ENCODE data around the gene FAM237B.

The FAM237B gene

DNA sequence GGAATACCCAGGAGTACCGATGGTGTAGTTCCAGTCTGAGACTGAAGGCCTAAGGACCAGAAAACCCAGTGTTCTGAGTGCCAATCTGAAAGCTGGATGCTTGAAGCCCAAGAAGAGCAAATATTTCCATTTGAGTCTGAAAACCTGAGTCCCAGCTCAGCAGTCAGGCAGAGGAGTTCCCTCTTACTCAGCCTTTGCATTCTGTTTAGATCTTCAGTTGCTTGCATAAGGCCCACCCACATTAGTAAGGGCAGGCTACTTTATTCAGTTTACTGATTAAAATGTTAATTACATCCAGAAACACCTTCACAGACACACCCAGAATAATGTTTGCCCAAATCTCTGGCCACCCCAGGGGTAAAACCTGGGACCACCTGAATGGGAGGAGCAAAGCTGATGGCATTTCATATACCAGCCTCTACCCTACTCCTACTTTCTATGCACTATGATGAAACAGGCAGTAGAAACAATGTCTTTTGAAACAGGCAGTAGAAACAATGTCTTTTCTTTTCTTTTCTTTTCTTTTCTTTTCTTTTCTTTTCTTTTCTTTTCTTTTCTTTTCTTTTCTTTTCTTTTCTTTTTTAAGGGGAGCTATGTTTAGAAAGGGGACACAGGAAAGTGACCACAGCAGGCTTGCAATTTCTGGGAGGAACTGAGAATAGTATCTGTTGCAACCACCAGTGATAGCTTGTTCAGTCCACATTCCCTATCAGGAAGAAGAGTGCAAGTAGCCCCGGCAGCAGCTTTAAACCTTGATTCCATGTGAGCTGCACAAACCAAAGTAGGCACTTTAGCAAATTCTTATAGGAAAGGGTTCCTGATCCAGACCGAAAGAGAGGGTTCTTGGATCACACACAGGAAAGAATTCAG, 30.6 kb downstream of the FAM237B start:
- DNase-seq, result no peak

GRCh38 chr7:90288154-90288553, 33.0 kb downstream of the FAM237B start:
- no peak for DNase-seq

DNA sequence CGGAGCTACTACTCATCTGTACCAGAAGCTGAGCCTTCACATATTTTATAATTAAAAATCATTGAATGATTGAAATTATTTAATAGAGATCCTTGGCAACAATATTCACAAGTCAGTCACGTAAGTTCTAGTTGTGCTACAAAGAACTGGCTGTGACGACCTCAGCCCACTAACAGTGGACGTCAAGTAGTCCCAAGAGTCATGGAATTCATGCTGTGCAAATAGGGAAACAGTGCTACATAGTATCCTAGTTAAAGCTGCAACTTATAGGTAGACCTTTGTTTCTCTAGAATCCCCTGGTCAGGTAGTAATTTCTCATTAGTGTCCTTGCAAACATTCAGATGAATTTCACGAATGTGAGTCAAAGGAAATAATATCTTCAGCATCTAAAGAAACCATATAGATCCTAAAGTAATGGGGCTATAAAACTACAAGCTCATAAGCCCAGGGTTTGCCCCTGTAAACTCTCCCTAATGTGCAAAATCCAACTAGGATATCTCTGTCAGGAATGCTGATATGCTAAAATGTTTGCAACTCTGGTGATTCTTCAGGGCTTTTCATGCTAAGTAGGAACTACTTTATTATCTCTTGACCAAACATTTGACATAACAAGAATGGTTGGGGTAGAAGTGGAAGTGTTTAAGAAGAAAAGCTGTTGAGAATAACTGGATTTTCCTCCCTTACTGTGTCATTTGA, 44.9 kb downstream of the FAM237B start:
- DNase-seq, result no peak

GRCh38 chr7:90274161-90274560, 46.9 kb downstream of the FAM237B start:
- no peak for DNase-seq

DNA sequence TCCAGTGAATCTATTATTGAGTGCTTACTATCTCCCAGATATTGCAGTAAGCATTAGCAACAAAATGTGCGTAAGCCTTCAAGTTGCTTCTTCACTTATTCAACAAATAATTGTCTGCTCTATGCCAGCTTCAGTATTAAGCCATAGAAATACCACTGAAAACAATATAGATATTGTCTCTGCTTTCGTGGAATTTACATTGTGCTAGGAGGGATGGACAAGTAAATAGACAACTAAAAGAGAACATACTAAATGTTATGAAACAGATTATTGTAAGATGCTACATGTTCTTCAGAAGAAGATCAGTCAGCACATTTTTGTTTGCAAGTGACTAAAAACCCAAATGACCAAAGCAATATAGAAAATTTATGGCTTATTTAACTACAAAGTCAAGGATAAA, 48.9 kb downstream of the FAM237B start:
- DNase-seq, result no peak

GRCh38 chr7:90271753-90272152, 49.4 kb downstream of the FAM237B start:
- DNase-seq, result no peak

GRCh38 chr7:90270431-90271178, 50.5 kb downstream of the FAM237B start:
- no peak for DNase-seq

DNA sequence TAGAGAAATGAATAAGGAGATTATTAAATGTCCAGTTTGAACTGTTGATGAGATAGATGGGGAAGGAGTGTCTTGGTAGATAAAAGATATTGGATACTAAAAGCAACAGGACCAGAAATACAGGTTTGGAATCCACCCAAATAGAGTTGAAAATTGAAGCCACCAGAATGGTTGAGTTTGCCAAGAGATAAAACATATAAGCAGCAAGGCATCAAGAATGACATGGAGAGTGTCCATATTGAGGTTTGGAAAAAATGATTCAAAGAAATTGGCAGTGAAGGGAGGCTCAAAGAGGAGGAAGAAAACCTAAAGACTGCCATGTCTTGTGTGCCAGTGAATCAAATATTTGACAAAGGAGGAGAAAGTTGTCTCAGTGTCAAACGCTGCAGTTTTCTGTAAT, 51.9 kb downstream of the FAM237B start:
- no peak for DNase-seq

DNA sequence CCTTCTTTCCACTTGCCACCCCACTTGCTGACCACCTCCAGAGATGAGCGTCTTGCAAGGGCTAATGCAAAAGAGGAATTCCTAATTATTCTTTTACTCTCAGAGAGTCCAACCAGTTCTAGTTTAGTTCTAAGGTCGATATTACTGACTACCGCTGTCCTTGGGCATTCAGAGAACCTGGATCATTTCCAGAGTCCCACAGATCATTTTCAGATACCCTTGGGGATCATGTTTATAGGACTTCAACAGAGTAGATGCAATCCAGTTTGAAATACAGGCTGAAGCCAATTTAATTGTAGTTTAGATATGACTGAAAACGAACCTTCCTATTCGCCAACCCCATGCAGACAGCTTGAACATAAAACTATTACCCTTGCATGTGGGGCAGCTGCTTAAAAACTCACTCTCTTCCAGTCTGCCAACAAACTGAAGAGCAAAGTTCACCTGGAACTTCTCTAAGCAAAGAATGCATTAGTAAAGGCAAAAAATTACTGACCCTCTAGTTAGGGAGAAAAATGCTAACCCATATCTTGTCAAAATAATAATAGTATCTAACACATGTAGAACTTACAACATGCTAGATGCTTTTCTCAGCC, 53.7 kb downstream of the FAM237B start:
- DNase-seq, result no peak

DNA sequence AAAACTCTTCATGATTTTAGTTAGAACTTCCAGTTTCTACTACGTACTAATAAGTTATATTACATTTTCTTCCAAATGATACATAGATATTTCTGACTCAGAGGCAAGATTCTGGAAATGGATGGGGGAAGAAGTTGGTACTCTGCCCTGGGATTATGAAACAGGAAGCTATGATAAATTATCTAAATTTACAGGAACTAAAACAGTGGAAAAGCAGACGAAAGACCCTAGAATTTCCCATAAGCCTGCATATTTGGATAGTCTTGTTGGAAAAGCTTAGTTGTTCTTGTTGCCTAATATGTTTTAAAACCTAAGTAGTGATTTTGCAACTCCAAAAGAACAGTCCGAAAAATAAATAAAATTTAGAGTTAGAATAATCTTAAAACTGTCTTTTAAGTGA, 54.3 kb downstream of the FAM237B start:
- DNase-seq, result no peak

All from hematopoietic multipotent progenitor cell treated with erythropoietin and hydrocortisone succinate and interleukin-3 and kit ligand, for 8 days (in vitro differentiated cells).